ENCODE results near the gene OR52K1.
"Not testable (repeated sequence)": the region's sequence is repeated elsewhere in the genome, so short reads cannot be mapped to it uniquely, and the experiment has no call there.

The OR52K1 gene

DNA sequence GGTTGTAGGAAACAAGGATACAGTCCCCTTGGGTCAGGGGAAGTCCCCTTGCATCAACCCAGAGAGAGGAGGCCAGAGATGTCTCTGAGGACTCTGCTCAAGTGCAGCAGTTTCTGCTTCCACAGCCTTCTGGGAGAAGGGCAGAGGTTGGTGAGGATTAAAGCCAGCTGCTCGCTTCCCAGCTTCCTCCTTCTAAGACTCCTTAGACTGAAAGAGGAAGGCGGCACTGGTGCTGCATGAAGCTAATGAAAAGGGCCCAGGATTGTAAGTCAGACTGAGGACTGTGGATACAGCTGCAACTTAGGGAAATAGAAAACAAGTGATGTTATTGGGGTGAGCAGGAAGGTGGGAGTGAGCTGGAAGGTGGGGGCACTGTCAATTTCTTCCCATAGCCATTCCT lies at the start of gene OR52K1:
Gene OR52K1 (plus strand): TSS at position 202 of the 400 bp plus-strand sequence. CDS start 6,255 bp downstream, outside the sequence.
- no peak for DNase-seq

DNA sequence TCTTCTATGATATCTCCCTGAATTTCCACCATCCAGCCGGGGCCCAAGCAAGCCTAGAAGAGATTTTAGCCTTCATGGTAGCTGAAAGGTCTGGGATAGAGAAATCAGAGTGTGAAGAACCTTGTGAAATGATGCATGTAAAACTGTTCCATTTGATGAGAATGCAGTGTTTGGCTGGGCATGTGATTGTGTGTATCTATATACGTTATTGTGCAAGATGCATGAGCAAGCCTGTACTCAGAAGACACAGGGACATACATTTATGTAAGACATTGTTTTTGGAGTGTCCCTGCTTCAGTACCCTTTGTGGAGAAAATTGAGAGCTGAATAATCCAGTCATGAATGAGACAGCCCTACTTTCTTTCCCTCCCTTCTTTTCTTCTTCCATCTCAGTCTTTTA lies 48.6 kb upstream of the OR52K1 start:
- no peak for DNase-seq

DNA sequence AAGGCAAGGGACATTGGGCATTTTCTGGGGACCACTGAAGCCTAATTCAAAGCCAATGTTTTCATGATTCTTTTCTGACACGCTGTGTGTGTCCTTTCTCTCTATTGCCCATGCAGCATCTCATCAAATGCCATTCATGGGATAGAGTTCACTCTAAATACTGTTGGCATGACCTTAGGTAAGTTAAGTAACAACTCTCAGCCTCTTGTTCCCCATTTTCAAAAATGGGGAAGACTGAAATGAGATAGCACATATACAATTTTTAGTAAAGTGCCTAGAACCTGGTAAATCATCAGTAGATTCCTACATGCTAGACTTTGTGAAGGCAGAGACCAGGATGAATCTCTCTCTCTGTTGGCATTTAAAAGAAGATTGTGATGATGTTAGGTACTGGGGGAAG lies 46.0 kb upstream of the OR52K1 start:
- DNase-seq: no peak

DNA sequence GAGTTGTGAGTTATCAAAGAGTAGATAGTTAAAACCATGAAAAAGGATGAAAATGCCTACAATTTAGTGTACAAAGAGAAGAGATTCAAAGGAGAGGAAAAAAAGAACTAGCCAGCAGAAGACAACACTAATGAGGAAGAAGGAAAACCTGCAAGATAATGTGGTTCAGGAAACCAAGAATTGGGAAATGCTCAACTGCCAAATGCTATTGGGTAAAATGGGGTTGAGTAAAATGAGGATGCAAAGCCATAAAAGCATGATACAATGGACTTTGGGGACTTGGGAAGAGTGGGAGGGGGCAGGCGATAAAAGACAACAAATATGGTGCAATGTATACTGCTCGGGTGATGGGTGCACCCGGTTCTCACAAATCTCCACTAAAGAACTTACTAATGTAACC lies 40.9 kb upstream of the OR52K1 start:
- no peak for DNase-seq

DNA sequence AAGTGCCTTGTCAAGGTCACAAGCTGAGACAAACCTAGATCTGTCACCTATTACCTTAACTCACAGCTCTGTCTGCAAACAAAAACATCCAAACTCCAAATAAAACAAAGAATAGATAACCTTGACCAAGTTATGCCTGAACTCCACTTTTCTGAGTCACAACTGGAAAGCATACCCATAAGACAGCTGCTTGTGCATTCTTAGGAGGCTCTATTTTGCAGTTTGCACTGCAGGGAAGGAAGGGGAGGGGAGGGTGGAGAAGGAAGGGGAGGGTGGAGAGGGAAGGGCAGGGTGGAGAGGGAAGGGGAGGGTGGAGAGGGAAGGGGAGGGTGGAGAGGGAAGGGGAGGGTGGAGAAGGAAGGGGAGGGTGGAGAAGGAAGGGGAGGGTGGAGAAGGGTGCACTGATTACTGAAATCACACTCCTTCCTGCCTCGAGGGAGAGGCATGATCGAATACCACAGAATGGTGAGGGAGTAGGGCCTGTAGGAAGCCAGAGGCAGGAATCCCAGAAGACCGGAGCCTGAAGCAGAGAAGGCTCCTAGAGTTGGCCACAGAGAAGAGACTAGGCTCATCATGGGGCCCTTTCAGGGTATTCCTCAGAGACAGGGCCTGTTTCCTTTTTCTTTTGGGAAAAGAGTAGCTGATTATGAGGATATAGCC lies 39.1 kb upstream of the OR52K1 start:
- no peak for DNase-seq

DNA sequence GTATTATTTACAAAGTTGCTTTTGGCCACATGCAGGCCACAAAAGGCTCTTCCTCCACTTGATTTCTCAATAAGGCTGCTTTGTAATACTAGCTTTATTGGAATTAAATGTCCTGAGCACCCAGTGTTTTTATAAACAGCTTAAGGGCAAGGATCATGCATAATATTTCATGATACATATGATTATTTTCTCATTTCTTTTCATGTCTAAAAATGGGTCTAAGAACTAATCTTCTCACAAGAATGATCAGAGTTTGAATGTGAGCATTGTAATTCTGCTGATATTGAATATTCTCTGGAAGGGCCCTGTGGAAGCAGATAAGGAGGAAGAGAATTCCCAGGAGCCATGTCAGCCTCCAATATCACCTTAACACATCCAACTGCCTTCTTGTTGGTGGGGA lies 33.5 kb upstream of the OR52K1 start, which contains the start of gene OR52K2:
Gene OR52K2 (plus strand): TSS at position 301 of the 400 bp plus-strand sequence. CDS start 45 bp downstream, at position 346.
- no peak for DNase-seq

DNA sequence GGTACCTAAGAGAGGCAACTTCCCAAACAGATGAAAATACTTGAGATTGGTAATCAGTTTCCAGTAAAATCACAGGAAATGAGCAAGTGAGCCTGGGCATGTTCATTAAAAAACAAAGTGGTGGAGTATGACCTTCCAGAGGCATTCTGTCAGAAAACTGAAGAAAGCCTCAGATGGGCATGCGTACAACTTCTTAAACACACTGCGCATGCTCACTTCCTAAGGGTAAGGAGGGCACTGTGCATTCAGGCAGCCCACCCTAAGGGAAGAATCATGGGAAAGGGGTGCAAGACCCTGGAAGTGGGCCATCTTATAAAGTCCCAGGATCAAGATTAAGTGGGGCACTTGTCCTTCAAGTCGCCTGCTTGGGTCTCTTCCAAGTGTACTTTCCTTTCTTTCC lies 29.3 kb upstream of the OR52K1 start:
- no peak for DNase-seq

DNA sequence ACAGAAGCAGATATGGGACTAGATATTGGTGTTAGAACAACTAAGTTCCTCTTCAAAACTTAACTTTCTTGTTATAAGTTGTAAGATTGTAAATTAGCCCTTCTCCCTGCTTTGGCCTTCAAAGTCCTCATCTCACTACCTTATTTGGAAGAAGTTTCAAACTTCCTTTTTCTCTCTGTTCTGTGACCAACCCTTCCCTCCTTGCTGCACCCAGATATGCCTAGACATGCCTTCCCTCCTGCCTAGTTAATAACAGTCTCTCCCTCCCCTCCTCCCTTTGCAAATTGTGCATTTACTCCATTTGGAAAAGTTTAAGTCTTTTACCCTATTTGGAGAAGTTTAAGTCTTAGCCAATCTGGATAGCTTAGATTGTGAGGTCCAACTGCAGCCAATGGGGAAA lies 28.4 kb upstream of the OR52K1 start:
- DNase-seq: no peak

DNA sequence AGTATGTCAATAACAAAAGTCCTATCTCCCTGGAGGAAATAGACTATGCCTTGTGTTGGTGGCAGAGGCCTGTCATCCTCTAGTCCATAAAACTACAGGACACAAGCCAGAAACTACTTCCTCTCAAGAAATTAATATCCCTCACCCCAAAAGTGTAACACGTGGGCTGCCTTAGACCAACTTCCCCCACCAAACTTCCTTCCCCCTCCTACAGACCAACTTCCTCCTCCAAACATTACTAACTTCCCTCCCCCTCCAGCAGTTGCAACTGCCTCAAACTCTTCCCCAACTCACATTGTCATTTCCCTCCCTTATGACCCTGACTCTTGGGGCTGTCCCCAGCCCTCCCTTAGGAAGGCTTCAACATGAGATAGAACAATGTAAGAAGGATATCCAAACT lies 27.0 kb upstream of the OR52K1 start:
- peak; percentile 13 for DNase-seq

DNA sequence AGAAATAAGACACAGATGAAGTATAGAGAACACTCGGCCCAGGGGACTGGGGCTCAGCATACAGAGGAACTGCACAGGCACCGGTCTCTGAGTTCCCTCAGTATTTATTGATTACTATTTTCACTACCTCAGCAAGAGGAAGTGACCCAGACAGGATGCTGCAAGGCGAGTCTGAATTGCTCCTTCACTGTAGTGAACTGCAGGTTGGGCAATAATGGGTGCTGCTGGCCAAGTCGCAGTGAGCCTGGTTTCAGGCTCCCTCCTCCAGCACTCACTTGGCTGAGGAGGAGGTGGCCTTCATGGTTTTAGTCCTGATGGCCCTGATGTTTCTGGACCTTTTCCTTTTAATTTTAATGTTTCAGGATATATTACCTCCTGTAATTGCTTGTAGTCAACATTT lies 22.9 kb upstream of the OR52K1 start:
- peak; percentile 4 for DNase-seq

DNA sequence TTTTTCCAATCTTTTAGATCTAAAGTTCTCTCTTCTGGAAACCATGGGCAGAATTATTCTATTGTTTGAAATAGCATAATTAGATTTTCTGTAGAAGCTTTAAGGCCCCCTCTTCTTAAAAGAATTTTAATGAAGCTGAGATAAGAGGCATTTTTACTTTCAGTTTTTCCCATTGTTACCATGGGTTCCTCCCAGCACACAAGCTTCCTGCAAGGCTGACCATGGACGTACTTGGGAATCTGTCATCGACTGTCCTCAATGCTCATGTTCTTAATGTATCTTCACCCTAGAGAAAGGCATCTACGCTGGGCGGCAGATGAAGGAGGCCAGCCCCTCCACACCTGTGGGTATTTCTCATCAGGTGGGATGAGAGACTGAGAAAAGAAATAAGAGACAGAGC lies 22.3 kb upstream of the OR52K1 start:
- DNase-seq: no peak

DNA sequence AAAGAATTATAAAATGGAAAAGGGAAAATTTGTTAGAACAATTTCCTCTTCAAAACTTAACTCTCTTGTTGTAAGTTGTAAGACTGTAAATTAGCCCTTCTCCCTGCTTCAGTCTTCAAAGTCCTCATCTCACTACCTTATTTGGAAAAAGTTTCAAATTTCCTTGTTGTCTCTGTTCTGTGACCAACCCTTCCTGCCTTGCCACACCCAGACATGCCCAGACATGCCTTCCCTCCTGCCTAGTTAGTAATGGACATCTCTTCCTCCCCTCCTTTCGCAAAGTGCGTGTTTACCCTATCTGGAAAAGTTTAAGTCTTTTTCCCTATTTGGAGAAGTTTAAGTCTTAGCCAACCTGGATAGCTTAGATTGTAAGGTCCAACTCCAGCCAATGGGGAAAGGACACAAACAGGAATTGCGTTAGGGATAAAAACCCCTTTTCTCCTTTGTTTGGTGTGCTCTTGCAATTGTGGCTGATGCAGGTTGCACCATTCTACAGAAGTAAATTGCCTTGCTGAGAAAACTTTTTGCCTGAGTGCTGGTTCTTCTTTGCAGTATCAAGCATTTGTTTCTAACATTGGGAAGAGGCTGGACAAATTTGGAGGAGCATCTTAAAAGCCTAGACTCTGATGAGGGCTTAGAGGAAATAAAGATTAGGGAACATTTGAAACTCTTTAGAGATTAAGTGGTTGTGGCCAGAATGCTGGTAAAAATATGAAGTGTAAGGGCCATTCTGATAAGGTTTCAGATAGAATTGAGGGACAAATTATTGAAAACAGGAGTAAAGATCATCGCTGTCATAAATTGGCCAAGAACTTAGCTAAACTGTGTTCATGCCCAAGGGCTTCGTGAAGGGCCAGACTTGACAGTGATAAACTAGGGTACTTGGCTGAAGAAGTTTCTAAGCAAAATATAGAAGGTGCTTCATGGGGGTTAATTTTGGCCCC lies 18.0 kb upstream of the OR52K1 start:
- DNase-seq: no peak

DNA sequence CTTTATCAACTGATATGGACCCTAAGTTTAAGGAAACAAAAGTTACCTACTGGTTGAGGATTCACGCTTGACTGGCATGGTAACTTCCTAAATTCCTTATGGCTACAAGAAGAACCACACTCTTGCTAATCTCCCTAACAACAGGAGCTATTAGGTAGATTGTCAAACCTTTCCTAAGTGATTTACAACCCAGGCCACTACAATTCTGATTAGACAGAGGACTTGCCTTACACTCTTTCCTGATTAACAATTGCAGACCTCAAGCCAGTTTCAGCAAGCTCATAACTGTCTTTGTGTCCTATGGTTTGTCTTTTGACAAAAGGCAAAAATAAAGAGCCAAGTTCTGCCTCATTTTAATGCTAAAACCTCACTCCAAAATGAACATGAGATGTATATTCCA lies 17.0 kb upstream of the OR52K1 start:
- no peak for DNase-seq

DNA sequence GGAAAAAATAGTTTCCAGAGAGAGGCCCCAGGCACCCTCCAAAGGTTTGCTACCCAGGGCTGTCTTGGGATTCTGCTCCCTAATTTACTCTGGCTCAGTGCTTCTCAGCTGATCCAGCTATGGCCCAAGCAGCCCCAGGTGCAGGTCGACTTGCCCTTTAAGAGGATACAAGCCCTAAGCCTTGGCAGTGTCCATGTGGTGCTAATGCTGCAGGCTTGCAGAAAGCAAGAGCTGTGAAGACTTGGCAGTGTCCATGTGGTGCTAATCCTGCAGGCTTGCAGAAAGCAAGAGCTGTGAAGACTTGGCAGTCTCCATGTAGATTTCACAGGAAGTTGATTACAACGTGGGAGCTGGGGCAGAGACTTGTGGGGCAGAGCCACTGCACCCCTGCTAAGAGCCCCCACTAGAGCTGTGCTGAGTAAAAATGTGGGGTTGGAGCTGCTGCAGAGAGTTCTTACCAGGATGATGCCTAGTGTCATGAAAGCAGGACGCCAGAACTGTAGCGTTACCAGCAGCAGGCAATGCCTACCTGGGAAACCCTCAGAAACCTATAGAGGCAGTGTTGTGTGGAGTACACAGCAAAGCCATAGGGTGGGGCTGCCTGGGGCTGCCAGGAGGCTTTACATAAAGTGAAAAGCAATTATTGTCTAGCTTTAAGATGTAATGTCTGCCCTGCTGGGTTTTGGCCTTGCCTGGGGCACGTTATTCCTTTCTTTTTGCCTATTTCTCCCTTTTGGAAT lies 16.1 kb upstream of the OR52K1 start:
- DNase-seq: no peak

DNA sequence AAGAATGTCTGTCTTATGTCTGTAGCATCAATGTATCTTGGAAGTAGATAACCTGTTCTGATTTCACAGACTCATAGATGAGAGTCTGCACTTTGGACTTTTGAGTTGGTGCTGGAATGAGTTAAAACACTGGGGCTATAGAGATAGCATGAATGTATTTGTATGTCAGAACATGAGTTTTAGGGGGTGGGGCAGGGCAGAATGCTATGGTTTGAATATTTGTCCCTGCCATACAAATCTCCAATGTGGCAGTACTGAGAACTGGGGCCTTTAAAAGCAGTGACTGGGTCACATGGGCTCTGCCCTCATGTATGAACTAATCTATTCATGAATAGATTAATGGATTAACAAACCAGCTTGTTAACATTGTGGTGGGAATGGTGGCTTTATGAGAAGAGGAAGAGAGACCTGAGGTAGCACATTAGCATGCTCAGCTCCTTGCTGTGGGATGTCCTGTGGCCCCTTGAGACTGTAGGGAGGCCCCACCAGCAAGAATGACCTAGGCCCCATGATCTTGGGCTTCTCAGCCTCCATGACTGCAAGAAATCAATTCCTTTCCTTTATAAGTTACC lies 15.5 kb upstream of the OR52K1 start:
- DNase-seq: no peak

DNA sequence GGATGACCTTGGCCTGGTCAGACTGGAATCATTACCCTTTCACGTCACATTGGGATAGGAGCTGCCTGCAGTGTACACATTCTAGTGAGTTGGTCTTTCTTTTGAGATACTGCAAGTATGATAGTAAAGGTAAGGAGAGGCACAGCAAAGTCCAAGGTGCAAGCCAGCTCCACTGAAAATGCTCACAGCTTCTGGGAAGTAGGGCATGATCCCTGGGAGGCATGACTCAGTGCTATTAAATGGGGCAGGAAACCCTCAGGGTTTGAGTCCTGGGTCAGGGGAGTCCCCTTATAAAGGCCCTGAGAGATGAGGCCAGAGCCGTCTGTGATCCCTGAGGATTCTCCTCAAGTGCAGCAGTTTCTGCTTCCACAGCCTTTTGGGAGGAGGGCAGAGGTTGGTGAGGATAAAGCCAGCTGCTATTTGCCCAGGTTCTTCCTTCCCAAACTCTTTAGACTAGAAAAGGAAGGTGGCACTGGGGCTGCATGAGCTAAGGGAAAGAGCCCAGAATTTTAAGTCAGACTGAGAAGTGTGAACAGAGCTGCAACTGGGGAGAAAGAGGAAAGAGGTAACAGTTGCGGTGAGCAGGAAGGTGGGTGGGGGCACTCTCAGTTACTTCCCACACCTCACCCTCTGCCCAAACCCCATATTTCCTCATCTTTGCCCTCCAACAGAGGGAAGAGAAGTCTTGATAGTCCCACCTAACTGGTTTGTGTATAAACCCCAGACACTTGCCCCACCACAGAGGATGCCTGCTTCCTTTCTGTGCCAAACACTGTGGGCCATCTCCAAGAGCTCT lies 14.4 kb upstream of the OR52K1 start:
- DNase-seq: no peak

DNA sequence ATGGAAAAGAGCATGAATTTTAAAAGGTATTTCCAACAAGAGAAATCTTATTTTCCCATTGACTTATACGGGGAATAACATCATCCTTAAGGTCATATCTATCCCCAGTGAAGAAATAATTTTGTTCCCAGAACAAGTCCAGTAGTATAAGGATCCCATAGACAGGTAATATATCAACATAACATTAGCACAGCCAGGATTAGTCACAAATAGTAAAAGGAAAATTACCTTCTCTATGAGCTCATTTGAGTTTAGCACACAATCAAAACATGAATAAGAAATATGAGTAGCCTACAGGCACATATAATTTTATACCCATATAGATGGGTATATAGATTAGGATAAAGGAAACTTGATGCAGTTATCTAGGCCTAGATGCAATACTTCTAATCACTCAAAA lies 2.8 kb upstream of the OR52K1 start:
- DNase-seq: no peak

DNA sequence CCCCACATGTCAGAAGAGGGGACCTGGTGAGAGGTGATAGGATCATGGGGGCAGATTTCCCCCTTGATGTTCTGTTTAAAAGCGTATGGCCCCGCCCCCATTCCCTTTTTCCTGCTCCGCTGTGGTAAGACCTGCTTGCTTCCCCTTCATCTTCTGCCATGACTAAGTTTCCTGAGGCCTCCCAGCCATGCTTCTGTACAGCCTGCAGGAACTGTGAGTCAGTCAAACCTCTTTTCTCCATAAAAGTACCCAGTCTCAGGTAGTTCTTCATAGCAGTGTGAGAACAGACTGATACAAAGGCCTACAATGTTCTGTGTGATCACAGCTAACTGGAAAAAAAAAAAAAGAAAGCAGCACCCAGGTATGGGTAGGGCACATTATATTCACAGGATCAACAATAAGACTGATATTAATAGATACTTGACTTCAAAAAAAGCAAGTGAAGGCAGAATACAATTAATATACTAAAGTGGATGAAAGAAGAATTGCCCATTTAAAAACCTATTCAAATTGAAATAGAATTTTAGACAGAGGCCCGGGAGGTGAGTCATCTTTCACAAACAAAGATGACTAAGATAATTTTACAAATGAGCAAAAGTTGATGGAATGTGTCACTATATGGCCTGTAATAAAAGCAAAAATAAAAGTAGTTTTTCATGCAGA lies 1.7 kb upstream of the OR52K1 start:
- no peak for DNase-seq

DNA sequence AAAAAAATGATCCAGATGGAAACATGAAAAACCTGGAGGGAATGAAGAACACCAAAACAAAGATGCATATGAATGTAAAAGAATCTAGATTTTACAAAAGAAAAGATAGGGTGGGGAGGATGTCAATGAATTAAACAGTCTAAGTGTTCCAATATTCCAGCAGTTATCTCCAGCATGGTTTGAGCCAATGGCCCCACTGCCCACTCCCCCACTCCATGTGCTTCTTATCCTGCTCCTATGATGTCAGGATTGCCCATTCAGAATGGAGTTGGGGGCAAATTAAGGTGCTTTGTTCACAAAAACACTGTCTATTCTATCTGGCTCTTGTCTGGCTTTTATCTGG lies 1.2 kb upstream of the OR52K1 start:
- DNase-seq: no peak

DNA sequence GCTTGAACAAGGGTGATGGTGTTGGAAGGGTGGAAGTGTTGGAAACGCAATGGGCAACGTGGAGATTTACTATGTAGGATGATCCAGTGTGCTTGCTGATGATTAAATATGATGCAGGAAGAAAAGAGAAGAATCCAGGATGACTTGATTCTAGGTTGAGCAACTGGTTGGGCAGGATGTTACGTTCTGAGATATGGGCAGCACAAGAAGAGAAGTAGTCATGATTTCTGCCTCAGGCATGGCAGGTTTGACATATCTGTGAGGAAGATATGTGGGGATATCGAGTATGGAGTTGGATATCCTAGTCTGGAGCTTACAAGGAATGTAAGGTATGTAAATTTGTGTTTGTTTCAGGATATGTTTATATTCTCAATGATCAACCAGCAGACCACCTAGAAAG lies 1.9 kb downstream of the OR52K1 start:
- no peak for DNase-seq

DNA sequence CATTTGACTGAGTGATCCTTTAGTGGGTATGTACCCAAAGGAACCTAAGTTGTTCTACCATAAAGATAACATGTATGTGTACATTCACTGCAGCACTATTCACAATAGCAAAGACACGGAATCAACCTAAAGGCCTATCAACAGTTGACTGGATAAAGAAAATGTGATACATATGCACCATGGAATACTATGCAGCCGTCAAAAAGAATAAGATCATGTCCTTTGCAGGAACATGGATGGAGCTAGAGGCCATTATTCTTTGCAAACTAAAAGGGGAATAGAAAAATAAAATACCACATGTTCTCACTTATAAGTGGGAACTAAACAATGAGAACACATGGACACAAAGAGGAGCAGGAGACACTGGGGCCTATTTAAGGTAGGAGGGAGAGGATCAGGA lies 9.0 kb downstream of the OR52K1 start:
- not testable (repeated sequence) for DNase-seq
